Stromal cell of bone marrow (primary cell): ENCODE measurements around the gene OXER1.

Source experiments
- DNase-seq: peaks from one replicate; pipeline ENCODE4 v3.0.0-alpha.2; 2012; ENCODE audit warnings: low read depth

Gene OXER1

DNA sequence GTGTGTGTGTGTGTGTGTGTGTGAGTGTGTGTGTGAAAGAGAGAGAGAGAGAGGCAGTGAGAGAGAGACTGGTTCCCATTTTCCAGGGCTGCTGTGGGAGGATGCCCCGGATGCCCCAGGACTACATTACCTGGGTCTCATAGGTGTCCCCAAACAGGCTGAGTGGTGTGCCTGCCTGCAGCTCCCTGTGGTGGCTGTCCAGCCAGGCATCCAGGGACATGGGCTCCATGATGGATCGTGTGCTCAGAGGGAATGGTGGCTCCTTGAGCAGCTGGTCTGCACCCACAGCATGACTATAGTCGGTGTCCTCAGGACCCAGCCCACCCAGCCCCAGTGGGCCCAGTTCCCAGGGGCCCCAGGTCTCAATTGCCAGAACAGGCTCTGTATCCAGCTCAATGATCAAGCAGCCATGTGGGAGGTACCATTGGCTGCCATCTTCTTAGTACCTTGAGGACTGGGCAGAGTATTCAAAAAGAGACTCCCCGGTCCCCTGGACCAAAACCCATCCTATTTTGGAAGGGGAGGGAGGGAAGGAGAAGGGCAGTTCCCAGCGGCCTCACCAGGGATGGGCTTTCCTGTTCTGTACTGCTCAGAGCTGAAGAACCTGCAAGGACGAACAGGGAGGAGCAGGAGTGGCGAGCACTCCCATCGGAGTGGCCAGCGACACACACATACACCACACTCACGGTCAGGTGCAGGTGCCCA lies 5.8 kb upstream of the OXER1 start:
- no peak for DNase-seq

DNA sequence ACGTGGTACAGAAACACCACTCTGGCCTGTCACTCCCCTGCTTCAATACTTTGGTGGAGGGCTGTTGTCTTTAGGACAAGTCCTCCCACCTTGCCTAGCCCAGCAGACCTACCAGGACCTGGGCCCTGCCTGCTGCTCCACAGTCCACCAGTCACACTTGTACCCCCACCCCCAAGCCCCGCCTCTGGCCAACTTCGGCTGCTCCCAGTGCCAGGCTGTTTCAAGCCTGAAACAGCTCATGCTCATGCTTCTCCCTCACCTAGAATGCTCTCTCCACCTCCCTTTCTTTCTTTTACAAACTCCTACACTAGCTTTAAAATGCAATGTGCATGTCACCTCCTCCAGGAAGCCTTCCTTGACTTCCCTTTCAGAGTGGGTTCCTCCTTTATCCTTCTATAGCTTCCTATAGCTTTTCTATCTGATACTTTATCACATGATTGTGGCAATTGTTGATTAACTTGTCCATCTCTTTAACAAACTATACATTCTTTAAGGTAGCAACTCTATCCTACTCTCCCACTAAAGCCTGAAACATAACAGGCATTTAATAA lies 4.8 kb upstream of the OXER1 start:
- no peak for DNase-seq

DNA sequence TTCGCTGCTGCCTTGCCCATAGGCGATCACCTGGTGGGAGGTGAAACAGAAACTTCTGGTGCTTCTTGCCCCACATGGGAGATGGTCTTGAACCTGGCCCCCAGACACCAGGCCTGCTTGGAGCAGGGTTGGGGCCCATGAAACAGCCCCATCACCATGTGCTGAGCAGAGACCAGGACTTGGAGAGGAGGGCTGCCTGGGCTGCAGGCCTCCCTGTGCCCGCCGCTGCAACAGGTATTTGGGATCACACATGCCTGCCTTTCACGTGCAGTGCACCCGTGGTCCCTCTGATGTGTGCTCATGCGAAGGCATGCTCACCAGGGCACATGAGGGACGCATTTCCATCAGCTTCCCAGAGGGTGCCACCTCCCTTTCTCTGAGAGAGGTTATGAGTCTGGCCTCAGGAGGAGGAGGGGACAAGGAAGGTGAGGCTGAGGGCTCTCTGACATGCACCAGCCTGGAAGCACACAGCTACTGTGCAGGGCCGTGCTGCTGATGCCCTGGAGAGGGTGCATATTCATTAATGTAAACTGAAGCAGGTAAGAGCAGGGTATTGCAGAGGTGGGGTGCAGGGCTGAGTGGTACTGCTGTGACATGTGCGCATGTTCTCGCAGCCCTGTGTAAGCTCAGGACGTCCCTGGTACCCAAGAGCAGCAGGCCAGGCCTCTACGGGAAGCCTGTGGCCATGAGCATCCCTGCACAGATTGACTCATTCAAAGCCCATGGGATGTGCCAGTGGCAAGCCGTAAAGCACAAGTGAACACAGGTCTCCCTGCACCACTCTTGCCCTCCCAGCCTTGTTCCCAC lies 4.2 kb upstream of the OXER1 start:
- DNase-seq: no peak

DNA sequence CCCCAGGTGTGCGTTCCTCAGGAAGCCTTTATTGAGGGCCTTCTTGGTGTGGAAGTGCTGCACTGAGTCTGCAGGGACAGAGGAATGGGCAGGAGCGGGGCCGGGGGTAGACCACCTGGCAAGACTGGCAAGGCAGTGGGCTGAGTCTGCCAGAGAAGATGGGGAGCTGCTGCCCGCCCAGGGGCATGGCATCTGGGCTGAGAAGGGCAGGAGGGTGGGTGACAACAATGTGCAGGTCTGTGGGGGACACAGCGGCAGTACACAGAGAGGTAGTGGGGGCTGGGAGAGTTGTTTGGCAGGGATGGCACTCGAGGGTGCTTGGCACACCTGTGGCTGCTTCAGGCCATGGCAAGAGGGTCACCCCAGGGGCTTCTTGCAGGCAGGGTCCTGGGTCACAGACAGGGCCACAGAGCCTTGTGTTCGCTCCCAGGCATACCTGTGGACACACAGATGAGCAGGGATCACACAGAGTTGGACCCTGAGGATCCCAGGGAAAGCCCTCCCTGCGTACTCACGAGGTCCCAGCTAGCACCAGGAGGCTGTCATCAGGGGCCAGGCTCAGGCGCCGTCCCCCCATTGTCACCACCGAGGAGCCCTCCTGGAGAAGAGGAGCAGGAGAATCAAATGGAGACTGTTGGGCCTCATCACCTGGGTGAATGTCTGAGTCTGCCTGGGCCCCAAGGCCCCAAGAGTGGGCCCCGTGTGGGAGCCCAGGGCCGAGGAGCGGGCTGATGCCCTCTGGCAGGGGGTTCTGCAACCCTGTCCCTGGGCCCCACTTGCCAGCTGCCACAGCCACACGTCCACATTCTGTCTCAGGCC lies 3.4 kb upstream of the OXER1 start:
- no peak for DNase-seq

DNA sequence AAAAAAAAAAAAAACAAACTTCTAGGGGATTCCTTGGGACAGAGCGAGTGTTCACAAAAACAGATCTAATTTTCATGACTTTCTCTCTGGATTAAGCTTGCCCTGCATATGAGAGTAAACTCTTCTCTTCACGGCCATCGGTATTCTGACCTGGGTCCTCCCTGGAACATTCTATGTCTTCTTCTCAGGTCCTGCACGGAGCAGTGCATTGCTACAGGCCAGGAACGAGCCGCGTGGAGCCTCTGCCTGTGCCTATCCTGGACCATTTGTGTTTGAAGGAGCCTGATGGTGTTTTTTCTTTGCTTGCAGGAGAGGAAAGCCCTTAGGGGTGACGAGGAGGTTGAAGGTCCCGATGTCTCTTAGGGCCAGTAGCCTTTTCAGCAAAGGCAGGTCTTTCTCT lies 1.8 kb upstream of the OXER1 start:
- no peak for DNase-seq

DNA sequence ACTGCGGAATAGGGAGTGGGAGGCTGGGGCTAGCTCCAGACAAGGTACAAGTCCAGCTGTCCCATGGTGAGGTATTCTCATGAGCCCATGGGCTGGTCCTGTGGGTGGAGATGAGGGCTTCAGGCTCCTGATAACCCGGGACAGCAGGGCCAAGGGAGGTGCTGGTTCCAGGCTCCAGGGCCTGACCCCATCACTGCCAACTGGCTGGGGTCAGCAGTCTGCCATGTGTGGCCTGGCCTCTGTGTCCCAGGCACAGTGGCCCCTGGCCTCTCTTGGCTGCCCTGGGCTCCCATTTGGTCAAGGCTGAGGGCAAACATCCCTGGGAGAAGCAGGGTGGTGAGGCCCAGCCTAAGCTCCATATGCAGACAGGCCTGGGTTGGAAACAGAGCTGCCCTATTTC lies 966 bp upstream of the OXER1 start:
- no peak for DNase-seq

DNA sequence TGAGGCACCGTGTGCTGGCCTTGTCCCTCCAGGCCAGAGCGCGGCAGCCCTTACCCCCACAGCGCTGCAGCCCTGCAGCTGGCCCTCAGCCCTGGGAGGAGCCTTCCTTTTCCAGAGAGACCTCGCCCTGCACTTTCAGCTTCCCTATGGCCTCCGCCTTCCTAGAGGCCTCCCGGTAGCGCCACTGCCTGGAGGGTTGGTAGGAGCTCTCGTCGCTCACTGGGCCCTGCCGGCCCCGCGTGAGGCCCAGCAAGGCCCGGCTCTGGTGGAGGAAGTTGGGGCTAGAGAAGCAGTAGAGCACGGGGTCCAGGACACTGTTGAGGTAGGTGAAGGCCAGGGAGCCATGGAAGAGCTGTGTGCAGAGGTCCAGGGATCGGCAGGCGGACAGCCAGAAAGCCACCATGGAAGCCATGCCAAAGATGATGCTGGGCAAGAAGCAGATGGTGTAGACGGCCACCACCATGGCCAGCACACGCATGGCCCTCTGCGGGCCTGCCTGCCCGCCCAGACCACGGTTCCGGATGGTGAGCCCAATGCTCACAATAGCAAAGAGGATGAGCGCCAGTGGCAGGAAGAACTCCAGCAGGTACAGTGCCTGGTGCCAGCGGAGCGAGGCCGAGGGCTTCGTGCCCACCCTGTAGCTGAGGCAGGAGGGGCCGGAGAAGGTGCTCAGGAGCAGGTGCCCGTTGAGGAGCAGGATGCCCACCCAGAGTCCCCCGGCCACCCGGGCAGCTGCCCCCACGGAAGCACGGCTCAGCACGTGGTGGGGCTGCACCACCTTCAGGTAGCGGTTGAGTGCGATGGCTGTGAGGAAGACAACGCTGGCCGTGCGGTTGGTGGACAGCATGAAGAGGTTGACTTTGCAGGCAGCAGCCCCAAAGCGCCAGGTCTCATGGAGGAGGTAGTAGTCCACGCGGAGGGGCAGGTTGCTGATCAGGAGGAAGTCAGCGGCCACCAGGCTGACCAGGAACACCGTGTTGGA lies 821 bp downstream of the OXER1 start:
- no peak for DNase-seq

DNA sequence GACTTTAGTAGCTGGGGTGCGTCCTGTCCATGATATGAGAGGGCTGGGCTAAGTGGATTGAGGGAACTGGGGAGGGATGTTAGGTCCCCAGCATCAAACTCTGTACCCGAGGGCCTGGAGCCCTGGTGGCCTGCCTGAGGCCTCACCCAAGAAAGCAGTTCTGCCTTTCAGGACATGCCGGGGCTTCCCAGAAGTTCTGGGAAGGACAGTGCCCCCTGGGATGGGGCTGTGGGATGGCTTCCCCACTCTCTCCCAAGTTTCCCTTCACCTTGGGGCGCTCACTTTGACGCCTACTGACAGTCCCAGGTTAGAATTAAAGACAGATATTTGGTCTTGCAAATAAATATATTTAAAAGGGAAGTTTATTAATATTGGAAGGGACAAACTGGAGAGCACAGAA lies 1.8 kb downstream of the OXER1 start:
- no peak for DNase-seq

DNA sequence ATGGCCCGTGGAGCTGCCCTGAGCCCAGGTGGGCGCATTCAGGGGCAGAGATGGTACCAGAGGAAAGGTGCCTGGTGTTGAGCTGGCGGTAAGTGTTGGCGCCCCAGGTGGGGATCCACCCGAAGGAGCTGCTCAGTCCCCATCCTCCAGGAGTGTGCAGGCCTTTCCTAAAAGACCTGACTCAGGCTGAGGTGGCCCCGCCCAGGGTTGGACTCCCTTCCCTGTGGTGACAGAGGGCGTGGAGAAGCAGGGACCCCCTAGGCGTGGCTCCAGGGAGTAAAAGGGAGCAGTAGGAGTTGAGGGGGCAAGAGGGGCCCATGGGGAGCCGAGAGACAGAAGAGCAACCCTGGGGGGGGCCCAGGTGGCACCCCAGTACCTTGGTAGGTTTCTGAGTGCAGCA lies 2.4 kb downstream of the OXER1 start:
- DNase-seq: no peak

DNA sequence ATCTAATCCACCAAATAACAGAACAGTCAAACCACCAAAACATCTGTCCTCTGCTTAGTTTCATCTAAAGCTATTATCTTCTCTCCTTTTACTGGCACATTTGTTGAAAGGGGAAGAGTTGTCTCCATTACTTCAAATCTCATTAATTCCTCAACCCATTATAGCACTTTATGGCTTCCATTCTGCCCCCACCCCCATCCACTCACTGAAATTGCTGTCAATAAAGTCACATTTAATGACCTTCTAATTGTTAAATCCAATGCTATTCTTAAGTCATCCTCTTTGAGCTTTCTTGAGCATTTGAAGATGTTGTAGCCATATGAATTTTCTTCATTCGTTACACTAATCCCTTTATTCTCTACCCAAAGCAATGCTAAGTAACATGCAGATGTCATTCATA lies 5.2 kb downstream of the OXER1 start:
- no peak for DNase-seq

DNA sequence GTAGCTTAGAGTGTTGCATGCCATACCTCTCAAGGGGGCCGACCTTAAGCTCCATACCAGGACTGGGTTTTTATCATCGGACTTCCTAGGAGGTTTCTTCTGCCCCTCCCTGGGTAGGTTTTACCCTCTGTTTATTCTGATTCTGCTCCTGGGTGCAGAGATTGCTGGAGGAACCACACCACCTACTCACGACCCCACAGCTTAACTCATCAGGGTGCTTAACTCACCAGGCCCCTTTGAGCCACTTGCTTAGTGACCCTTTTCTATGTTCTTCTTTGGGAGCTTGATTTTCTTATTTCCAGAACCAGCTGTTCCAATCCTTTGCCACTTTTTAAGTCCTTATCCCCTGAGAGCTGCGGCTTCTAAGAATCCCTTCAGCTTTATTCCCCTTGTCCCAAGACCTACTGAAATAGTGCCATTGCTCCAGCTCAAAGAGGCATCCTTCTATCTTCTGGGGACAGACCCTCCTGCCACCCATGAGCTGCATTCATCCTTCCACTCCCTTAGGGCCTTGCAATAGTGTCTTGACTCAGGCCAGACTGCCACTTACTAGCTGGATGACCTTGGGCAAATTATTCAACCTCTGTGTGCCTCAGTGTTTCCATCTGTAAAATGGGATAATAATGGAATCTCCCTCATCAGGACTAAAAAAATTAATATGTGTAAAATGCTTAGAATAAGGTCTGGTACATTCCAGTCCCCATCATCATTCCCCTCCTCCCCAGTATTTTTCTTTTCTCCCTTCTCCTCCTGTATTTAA lies 5.8 kb downstream of the OXER1 start:
- DNase-seq: no peak

DNA sequence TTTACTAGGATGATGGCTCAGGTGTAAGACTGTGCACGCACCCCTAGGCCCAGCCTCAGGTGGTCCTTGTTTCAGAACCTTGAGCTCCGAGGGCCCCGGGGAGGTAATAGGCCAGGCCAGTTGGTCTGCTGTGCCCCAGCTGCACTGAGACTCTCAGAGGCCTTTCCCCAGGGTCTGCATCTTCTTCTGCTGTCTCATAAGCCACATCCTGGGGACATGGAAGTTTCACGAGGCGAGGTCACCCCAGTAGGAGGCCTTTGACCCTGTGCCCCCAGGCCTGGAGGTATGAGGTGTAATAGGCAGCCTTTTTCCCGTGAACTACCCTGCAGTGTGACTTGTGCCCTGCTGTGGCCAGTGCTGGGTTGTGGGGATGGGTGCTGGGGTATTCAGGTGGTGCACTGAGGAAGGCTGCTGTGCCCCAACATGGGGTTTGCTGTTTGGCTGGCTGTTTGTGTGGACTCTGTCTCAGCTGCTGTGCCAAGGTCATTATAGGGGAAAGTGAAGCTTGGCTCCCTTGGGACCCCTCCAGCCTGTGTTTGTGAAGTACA lies 6.9 kb downstream of the OXER1 start:
- DNase-seq: no peak

DNA sequence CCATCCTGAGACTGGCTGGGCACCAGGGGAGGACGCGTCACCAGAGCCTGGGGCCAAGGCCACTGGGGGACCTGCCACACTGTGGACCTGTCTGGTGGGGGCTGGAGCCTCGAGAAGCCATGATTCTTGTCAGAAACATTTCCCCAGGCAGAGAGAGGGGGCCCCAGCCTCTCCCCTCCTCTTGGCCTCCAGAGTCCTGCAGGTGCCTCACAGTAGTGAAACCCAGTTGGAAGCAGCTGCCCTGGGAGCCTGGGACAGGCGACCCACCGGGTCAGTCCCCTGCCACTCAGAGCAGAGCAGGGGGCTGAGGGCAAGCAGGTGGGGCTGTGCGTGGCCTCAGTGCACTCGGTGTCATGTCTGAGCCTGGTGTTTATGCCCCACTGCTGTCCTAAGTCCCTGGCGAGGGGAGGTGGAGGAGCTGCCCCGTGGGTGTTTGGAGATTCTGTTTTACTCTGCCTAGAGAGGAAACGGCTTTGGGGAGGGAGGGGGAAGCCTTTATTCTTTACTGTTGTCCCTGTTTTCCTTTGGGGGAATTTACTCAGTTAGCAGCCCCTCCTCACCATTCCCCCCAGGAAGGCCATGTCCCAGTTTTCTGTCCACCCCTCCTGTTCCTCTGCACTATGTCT lies 7.7 kb downstream of the OXER1 start:
- no peak for DNase-seq

DNA sequence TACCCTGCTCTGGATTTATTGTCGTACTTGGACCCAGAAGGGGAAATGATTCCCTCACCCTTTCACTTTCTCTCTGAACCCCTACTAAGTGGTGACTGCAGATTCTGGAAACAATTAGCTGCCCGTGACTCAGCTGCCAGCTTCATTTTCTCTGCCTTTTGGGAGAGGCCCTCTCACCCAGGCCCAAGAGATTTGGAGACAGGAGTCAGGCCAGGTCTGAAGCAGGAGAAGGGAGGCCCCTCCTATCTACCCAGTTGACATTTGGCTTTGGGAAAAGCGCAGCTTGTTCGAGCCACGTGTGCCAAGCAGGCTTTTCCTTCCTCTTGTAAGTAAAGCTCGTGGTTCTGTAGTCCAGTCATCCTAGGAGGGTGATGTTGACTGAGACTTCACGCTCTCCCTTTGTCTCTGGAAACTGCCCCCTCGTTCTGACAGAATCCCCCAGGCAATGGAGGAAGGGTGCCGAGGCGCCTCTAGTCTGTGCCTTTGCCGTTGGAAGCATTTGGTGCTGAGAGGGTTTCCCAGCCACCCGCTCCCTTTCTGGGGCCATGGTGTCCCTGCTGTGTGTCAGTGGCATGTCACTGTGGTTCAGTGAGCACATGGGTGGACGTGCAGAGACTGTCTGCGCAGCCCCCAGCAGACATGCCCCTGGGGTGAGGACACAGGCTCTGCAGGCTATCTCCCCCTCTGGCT lies 8.6 kb downstream of the OXER1 start:
- peak; percentile 33 for DNase-seq

DNA sequence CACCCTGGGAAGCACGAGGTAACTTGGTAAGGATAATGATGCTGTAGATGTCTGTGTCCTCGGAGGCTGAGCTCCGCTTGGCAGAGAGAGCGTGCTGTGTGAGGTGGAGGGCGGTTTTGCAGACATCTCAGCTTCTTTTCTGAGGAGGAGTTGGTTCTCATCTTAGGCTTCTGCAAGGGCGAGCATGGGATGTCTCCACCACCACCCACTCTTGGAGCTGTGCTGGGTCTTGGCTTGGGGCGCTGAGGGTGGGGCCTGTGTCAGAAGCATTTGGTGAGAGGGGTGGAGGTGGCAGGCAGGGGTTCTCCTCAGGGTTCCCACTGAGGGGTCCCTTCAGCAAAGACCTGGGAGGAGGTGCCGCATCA lies 9.2 kb downstream of the OXER1 start:
- no peak for DNase-seq

DNA sequence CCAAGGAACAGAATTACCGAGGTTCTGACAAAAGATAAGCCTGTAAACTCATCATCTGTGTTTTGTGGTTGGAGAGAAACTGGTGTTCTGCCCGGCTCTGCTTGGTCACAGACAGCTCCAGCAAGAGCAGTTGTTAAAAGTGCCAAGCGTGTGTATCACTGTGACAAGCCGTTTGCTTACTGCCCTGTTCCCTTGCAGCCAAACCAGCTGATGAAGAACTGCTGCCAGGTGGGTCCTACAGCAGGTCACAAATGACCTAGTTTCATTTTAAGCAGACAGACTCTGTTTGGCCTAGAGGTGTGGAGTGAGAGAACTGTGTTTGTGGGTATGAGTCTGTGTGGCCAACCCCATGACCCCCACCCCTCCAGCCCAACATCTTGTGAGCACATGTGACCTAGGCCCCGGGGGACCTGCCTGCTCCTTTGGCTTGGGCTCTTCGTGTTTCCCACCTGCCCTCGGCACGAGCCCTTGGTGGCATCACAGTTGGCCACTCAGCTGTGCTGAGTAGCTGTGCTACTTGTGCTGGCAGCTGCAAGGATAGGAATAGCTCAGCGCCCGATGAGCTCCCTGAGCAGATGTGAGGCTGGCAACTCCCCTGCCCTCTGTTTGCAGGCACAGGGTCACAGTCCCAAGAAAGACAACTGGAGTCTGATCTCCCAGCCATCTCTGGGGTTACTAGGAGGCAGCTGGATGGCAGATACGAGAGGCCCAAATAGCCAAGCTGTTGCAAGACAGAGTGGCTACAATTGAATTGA lies 9.7 kb downstream of the OXER1 start:
- no peak for DNase-seq

DNA sequence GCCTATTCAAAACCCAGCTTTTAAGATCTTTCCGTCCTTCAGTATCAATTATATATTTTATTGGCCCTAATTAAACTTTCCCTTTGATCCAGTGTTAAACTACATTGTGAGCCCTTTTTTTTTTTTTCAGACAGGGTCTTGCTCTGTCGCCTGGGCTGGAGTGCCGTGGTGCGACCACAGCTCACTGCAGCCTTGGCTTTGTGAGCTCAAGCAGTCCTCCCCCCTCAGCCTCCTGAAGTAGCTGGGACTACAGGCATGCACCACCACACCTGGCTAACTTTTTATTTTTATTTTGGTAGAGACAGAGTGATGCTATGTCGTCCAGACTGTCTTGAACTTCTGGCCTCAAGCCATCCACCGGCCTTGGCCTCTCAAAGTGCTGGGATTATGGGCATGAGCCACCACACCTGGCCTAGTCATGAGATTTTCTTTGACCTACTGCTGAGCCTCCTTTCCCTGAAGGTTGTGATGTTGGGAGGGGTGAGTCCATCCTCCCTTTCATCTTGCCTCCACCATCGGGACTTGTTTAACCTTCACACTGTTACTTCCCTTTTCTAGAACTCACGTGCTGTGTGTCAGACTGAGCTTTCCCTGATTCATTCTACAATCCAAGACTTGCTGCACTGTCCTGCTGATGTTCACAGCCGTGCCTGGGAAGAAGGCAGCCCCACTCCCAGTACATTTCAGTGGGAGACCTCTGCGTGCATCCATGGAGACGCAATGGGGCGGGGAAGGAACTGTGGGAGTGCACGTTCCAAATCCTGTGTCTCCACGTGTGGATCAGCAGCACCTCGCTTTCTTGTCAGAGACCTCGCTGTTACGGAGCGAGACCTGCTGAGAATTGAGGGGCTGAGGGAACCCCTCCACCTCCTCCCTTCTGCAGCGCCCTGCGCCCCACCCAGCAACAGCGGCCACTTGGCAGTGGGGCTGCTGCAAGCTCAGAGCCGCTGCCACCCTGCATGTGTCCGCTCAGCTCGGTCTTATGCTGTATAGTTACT lies 10.8 kb downstream of the OXER1 start:
- no peak for DNase-seq
